GM12891 (cell line): ENCODE measurements around the gene LCN15.
A peak's percentile ranks its signal among the peaks of the same experiment; 100 is the strongest.

ENCODE experiments used
- DNase-seq: peaks from one replicate; pipeline ENCODE4 v3.0.0; 2011; ENCODE audit warnings: low spot score; ENCODE audit not compliant: insufficient read length
- FAIRE-seq: peaks from 2 replicates; lab custom pipeline; 2011; peaks lifted over from hg19 to GRCh38; lab: Jason Lieb, UNC
- PAX5 ChIP-seq: IDR thresholded peaks from 2 replicates; pipeline ENCODE4 v1.6.1; 2011; ENCODE audit warnings: low read length, moderate library complexity, mild to moderate bottlenecking; ENCODE audit not compliant: insufficient read depth, severe bottlenecking
- POLR2A ChIP-seq: IDR thresholded peaks from 2 replicates; pipeline ENCODE4 v1.6.1; 2011; ENCODE audit warnings: low read depth, low read length, control low read depth
- POLR2AphosphoS5 ChIP-seq: IDR thresholded peaks from 2 replicates; pipeline ENCODE4 v1.6.1; 2011; ENCODE audit warnings: low read depth, low read length, control low read depth
- POU2F2 ChIP-seq: IDR thresholded peaks from 2 replicates; pipeline ENCODE4 v1.6.1; 2011; ENCODE audit warnings: low read depth, mild to moderate bottlenecking, control low read depth, low read length, moderate library complexity
- SPI1 ChIP-seq: IDR thresholded peaks from 2 replicates; pipeline ENCODE4 v1.6.1; 2011; ENCODE audit warnings: low read depth, low read length, control low read depth
- TAF1 ChIP-seq: IDR thresholded peaks from 2 replicates; pipeline ENCODE4 v1.6.1; 2011; ENCODE audit warnings: low read depth, low read length, control low read depth

The LCN15 gene

DNA sequence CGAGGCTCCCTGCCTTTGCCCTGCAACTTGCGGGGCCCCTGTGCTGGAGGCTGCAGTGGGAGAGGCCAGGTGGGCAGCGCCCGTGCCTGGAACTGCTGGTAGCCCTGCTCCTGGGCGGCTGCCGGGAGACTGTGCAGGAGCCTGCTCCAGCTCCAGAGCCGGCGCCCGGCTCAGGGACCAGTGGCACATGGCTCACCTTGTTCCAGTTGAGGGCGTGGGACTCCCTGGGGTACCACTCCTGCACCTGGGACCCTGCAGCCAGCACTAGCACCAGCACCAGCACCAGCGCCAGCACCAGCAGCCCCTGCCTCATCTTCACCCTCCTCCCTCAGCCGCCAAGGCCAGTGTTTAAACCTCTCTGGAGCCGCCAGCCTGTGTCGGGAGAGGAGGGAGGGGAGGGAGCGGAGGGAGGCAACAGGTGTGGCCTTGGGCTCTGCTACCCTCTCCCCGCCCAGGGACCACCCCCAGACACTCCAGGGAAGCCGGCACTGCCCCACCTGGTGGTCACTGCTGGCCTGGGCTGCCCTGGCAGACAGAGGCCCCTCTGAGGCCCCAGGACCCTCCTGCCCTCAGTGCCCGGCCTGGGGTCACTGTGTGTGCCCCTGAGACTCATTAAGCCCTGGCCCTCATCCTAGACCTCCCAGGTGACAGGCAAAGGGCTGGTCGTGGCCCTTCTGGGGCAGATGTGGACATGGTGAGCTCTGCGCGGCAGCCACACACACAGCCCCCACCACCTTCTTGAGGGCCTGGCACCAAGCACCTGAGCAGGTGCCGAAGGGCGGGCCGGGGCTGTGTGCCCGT lies 21.5 kb downstream of the LCN15 start, which contains the start of gene LCN10:
Gene LCN10, minus strand, starts transcription at position 350 of the 801 bp plus-strand sequence. Its CDS starts 37 bp downstream, at position 313.
- TF ChIP-seq TAF1 (no peak), POLR2A (no peak), SPI1 (no peak), POLR2AphosphoS5 (no peak)
- DNase-seq = no peak
- no peak for FAIRE-seq

DNA sequence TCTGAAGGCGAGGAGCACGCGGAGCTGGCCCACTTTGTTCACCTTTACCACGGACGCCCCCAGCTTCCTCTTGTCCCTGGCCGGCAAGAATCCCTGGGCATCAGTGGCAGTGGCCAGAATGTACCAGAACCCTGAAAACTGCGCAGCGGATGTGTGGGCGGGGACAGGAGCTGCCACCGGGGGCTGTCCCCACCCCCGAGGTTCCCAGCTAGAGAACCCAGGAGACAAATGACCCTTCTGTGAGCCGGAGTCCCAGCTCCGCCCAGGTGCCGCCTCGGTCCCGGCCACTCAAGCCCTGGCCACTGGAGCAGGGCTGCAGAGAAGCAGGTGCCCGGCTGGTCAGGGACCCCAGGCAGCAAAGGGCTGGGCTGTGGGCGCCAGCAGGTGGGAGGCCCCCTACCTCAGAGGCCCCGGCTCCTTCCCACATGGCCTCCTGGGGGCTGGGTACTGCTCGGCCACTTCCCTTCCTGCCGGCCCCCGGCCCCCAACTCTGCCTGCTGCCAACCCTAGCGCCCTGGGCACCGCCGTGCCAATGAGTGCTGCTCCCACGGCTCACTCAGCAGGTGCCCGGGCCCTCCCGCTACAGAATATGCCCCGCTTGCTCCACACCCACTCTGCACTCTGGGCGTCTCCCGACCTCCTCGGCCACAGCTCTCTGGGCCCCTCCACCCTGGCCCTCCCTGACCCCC lies 22.3 kb downstream of the LCN15 start:
- no peak for DNase-seq
- peak; percentile 41 for FAIRE-seq
- no peak for TF ChIP-seq TAF1

DNA sequence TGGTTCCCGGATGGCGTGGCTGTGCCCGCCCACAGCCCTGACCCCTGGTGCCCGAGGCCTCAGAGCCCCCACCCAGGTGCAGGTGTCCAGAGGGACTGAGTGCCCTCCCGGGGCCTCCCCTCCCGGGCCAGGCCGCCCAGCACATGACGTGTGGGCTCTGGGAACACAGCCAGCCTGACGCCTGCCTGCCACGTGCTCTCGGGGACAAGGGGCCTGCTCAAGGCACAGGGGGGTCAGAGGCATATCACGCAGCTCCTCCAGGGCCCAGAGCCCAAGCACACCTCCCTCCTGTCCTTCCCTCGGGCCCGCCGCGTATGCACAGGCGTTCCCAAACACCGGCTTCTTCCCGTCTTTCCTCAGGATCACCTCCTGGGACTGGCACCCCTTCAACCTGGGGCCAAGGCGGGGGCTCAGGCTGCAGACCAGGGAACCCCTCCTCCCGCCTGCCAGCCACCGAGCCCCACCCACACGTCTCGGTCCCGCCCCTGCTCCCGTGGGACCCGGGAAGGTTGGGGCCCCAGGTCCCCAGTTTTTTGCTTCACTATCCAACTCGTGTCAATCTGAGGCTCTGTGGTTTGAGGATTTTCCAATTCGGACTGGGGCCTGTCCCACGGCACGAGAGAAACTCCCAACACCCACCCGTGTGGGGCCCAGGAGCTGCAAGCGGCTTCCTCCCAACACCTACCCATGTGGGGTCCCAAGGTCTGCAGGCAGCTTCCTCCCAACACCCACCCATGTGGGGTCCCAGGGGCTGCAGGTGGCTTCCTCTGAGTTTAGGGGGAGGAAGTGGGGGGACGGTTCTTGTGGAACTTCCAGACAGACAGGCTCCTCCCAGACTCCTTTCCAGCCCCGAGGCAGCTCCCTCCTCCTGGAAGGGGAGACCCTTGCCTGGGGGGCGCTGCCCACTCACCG lies 23.1 kb downstream of the LCN15 start:
- no peak; the same call in 1 of the 2 replicates for TF ChIP-seq SPI1
- TF ChIP-seq TAF1 = no peak
- TF ChIP-seq PAX5 = no peak
- TF ChIP-seq POLR2AphosphoS5 = no peak
- no peak for TF ChIP-seq POLR2A
- TF ChIP-seq POU2F2 = no peak
- DNase-seq = no peak
- no peak for FAIRE-seq

DNA sequence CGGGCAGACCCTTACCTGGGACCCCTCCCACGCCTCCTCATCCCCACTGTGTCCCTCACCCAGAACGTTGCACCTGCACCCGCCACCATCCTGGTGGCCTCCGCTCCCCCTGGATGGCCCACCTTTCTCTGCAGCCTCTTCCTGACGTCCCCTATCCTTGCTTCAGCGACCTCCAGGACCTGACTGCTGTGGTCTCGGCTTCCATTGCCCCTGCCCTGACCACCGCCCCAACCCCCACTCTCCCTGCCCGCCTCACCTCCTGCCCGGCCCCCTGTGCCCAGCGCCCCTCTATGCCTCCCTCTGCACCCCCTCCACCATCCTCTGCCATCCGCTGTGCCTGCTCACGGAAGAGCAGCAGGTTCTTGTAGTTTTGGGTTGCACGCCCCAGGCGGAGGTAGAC lies 23.8 kb downstream of the LCN15 start:
- no peak for TF ChIP-seq PAX5
- TF ChIP-seq TAF1 = no peak
- no peak for TF ChIP-seq POLR2A
- no peak for TF ChIP-seq POLR2AphosphoS5
- TF ChIP-seq POU2F2 = no peak
- TF ChIP-seq SPI1 = no peak
- FAIRE-seq (no peak), DNase-seq (no peak)

DNA sequence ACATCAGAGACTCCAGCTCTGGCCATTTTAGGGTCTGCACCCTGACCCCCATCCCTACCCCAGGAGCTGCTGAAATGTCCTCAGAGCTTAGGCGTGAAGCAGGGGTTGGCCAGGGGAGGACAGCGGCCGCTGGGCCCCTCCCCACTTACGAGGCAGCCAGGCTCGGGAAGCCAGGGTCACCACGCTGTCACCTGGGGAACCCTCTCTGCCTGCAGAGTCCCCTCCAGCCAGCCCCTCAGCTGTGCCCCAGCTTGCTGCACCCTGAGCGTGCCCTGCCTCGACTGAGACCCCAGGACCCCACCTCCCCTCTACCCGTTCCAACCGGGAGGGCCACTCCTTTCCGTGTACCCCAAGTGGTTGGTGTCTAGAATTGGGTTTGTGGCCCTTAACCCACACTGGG lies 24.2 kb downstream of the LCN15 start:
- FAIRE-seq (no peak), DNase-seq (no peak)
- no peak for TF ChIP-seq TAF1
- TF ChIP-seq POLR2A = no peak
- TF ChIP-seq SPI1 = no peak

DNA sequence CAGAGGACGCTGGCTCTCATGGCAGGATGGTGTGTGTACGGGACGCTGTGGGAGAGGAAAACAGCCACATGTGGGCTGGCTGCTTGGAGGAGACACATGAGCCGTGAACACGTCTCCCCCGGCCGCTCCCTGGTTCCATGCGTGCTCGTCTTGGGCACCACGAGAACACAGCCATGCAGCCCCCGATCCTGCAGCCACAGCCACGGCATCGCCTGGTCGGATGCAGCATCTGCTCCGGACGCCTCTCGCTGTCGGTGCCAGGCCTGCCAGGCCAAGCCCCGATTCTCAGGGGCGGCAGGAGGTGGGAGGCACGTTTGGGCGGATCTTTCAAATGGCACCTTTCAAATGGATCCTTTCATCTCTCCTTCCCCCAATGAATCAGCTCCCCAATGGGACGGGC lies 24.8 kb downstream of the LCN15 start:
- DNase-seq = no peak
- TF ChIP-seq PAX5 = no peak
- TF ChIP-seq POLR2A = no peak
- TF ChIP-seq POU2F2 = no peak
- TF ChIP-seq SPI1 = no peak
- no peak for TF ChIP-seq POLR2AphosphoS5
- TF ChIP-seq TAF1 = no peak
- no peak for FAIRE-seq

DNA sequence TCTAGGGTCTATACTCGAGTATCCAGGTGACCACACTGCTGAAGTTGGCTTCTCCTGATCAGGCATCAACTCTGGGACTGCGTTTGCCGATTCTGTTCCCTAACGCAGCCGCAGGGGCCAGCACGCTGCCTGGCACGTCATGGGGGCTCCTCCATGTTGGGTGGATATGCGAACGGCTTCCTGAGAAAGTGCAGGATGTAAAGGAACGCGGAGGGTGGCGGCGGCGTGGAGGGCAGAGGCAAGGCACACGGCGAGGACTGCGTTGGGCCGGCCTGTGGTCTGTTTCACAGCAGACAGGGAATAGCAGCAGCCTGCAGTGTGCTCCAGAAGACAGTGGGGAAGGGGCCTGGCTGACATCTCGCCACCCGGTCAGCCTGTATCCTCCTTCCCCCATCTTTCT lies 25.4 kb downstream of the LCN15 start:
- FAIRE-seq = no peak
- no peak for DNase-seq
- TF ChIP-seq SPI1 (no peak), POLR2A (no peak), PAX5 (no peak), TAF1 (no peak), POU2F2 (no peak), POLR2AphosphoS5 (no peak)

DNA sequence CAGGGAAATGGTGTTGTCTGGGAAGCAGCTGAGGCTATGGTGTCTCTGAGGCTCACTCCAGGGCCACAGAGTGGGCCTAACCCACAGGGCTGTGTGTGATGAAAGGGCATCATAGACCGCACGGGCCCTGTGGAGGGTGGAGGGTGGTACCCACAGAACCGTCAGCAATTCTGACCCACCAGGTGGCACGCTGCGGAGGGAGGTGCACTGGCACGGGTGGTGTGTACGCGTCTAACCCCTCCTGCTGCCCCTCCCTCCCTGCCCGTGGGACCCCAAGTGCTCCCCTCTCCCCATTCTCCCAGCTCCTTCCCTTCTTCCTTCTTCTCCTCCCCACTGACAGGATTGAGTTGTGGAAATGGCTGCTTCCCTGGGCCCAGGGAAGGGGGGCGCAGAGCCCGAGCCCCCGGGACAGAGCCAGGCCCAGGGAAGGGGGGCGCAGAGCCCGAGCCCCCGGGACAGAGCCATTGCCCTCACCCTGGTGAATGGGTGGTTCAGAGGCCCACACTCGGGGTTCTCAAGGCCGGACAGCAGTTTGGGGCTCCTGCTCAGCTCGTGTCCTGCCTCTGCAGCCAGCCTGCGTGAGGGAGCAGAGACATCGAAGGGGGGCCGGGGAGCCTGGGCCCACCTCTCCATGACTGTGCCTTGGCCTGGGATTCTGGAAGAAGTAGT lies 28.4 kb downstream of the LCN15 start:
- FAIRE-seq (no peak), DNase-seq (no peak)
- TF ChIP-seq TAF1 (no peak), POLR2AphosphoS5 (no peak), PAX5 (no peak), POU2F2 (no peak), SPI1 (no peak), POLR2A (no peak)

DNA sequence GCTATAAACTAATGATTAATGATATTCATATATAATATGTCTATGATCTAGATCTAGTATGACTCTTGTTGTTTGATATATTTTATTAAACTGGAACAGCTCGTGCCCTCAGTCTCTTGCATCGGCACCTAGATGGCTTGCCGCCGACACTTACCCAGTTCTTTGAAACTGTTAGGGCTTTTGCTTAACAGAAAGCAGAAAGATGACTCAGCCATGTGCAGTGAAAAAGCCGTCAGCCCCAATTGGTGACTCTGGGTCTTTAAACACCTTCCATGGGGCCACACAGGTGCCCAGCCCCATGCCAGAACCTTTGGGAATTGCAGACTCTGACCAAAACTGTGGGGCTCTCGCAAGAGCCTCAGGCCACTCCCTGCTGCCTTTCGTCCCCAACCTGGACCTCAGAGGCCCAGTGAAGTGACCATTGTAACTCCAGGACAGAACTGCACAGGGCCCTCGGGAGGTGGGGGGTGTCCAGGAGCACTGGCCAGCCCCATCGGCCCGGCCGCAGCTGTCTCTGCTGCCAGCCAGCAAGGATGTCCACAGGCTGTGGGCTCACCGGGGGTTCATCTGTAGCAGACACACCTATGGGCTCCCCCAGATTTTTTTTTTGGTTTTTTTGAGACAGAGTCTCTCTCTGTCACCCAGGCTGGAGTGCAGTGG lies 29.4 kb downstream of the LCN15 start:
- FAIRE-seq (no peak), DNase-seq (no peak)
- no peak for TF ChIP-seq POU2F2
- no peak for TF ChIP-seq SPI1
- no peak for TF ChIP-seq TAF1
- TF ChIP-seq POLR2AphosphoS5 = no peak
- TF ChIP-seq POLR2A = no peak
- no peak for TF ChIP-seq PAX5

DNA sequence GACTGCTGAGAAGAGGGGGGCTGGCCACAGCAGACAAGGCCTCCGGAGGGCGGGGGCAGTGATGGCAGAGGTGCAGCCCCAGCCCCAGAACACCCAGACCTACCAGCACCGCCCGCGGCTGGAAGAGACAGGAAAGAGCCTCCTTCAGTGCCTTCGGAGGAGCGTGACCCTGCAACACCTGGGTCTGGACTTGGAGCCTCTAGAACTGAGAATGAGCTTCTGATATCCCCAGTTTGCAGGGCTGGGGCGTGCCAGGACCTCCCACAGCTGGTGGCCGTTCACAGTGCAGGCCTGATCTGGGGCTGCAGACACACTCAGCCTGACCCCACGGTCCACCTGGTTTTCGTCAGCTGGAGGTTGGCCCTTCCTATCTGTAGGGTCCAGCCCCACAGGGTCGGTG lies 30.7 kb downstream of the LCN15 start:
- no peak for TF ChIP-seq PAX5
- TF ChIP-seq SPI1 = no peak
- no peak for TF ChIP-seq POLR2AphosphoS5
- no peak for TF ChIP-seq POLR2A
- TF ChIP-seq POU2F2 = no peak
- no peak for TF ChIP-seq TAF1
- DNase-seq (no peak), FAIRE-seq (no peak)
